K562 (cell line): ENCODE data around the gene CLIP1. TPM values are rescaled to one million over a fixed set of nuclear protein-coding genes. Genes with fewer than 3 reads are reported as not detected.

Experiments
- DMBX1 ChIP-seq: fragments of 250-450 bp; sonication (Bioruptor Pico); IDR thresholded peaks from 2 replicates; pipeline ENCODE4 v1.8.0; 2022; ENCODE audit warnings: inconsistent platforms, mild to moderate bottlenecking, moderate library complexity, borderline replicate concordance
- FIP1L1 ChIP-seq: fragments of 200-400 bp; formaldehyde crosslinking; IDR thresholded peaks from 2 replicates; pipeline ENCODE4 v1.6.1; 2018; ENCODE audit warnings: mild to moderate bottlenecking, low read depth, low read length; ENCODE audit not compliant: poor library complexity, severe bottlenecking
- HDAC2 ChIP-seq: fragments of 450-650 bp; IDR thresholded peaks from 2 replicates; pipeline ENCODE4 v1.6.1; 2016; ENCODE audit warnings: mild to moderate bottlenecking
- HNRNPL ChIP-seq: fragments of 200-400 bp; formaldehyde crosslinking; IDR thresholded peaks from 2 replicates; pipeline ENCODE4 v1.6.1; 2017; ENCODE audit warnings: low read depth, mild to moderate bottlenecking, low read length
- KHSRP ChIP-seq: fragments of 450-650 bp; IDR thresholded peaks from 2 replicates; pipeline ENCODE4 v1.6.1; 2017
- MAFK ChIP-seq: IDR thresholded peaks from 2 replicates; pipeline ENCODE4 v1.6.1; 2011; ENCODE audit warnings: low read length, improper control_type of control experiment
- MAZ ChIP-seq, 2 experiments: fragments of 450-650 bp in 1 of 2; sonication (generic) in 1 of 2; formaldehyde crosslinking; IDR thresholded peaks in 1 of 2; conservative IDR thresholded peaks in 1 of 2; 2 replicates each; pipeline versions ENCODE4 v1.4.0 to v1.5.0; 2020; ENCODE audit warnings: mild to moderate bottlenecking in 1 of 2, missing genetic modification reagents in 1 of 2
- MEF2D ChIP-seq: conservative IDR thresholded peaks from 2 replicates; pipeline ENCODE4 v1.6.1; 2016; ENCODE audit warnings: low read depth, missing genetic modification characterization, missing compliant biosample characterization
- NBN ChIP-seq: fragments of 450-650 bp; IDR thresholded peaks from 2 replicates; pipeline ENCODE4 v1.6.1; 2016; ENCODE audit warnings: low read depth, mild to moderate bottlenecking
- NR2C2 ChIP-seq, 2 experiments: fragments of 200-800 bp in 1 of 2; sonication (Bioruptor generic) in 1 of 2; sonication (generic) in 1 of 2; formaldehyde crosslinking in 1 of 2; IDR thresholded peaks; 2 replicates each; pipeline versions ENCODE4 v1.6.1 to v1.8.0; 2016 to 2022; ENCODE audit warnings: mild to moderate bottlenecking in 1 of 2, missing compliant biosample characterization in 1 of 2, missing genetic modification characterization in 1 of 2, missing genetic modification reagents in 1 of 2
- NUFIP1 ChIP-seq: fragments of 450-650 bp; IDR thresholded peaks from 2 replicates; pipeline ENCODE4 v1.6.1; 2018; ENCODE audit not compliant: partially characterized antibody
- POLR2H ChIP-seq: IDR thresholded peaks from 2 replicates; pipeline ENCODE4 v1.6.1; 2016; ENCODE audit warnings: missing genetic modification characterization, low read depth, mild to moderate bottlenecking, control low read depth, missing compliant biosample characterization, moderate library complexity
- RB1 ChIP-seq: fragments of 450-650 bp; IDR thresholded peaks from 2 replicates; pipeline ENCODE4 v1.6.1; 2017; ENCODE audit warnings: low read depth, mild to moderate bottlenecking
- TSC22D4 ChIP-seq: fragments of 450-650 bp; IDR thresholded peaks from 2 replicates; pipeline ENCODE4 v1.6.1; 2016; ENCODE audit warnings: missing genetic modification characterization, missing biosample characterization, control low read depth
- ZBTB1 ChIP-seq: sonication (generic); formaldehyde crosslinking; IDR thresholded peaks from 2 replicates; pipeline ENCODE4 v1.8.1; 2023; ENCODE audit warnings: missing genetic modification reagents, low read depth, mild to moderate bottlenecking, borderline replicate concordance
- ZBTB11 ChIP-seq, 3 experiments: fragments of 200-800 bp in 1 of 3; fragments of 250-450 bp in 1 of 3; fragments of 450-650 bp in 1 of 3; sonication (Bioruptor Pico) in 1 of 3; sonication (Bioruptor generic) in 1 of 3; formaldehyde crosslinking in 1 of 3; IDR thresholded peaks; 2 replicates each; pipeline versions ENCODE4 v1.6.1 to v1.8.0; 2016 to 2022; ENCODE audit warnings: mild to moderate bottlenecking in 2 of 3, missing genetic modification characterization in 2 of 3, missing compliant biosample characterization in 1 of 3, moderate library complexity in 1 of 3
- ZC3H8 ChIP-seq: fragments of 450-650 bp; IDR thresholded peaks from 2 replicates; pipeline ENCODE4 v1.6.1; 2017
- ZNF134 ChIP-seq: fragments of 250-450 bp; sonication (Bioruptor Pico); conservative IDR thresholded peaks from 2 replicates; pipeline ENCODE4 v1.4.0; 2020
- ZNF143 ChIP-seq: sonication (generic); formaldehyde crosslinking; IDR thresholded peaks from 2 replicates; pipeline ENCODE4 v1.9.0; 2022; ENCODE audit warnings: mild to moderate bottlenecking, missing genetic modification reagents
- ZNF217 ChIP-seq: sonication (generic); formaldehyde crosslinking; IDR thresholded peaks from 2 replicates; pipeline ENCODE4 v1.8.0; 2022; ENCODE audit warnings: mild to moderate bottlenecking, missing genetic modification reagents
- ZNF253 ChIP-seq: fragments of 250-450 bp; sonication (Bioruptor Pico); conservative IDR thresholded peaks from 2 replicates; pipeline ENCODE4 v1.6.1; 2021; ENCODE audit warnings: mild to moderate bottlenecking
- ZNF384 ChIP-seq: IDR thresholded peaks from 2 replicates; pipeline ENCODE4 v1.6.1; 2012; ENCODE audit warnings: low read depth, low read length, improper control_type of control experiment
- ZNF639 ChIP-seq, 2 experiments: fragments of 200-800 bp in 1 of 2; sonication (Bioruptor generic) in 1 of 2; sonication (generic) in 1 of 2; formaldehyde crosslinking in 1 of 2; IDR thresholded peaks in 1 of 2; conservative IDR thresholded peaks in 1 of 2; 2 replicates each; pipeline versions ENCODE4 v1.5.0 to v1.6.1; 2016 to 2020; ENCODE audit warnings: missing compliant biosample characterization in 1 of 2, missing genetic modification characterization in 1 of 2, missing genetic modification reagents in 1 of 2
- polyA plus RNA-seq, 8 experiments: library from polyadenylated mRNA; depleted of rRNA in 4 of 8; stranded (reverse) in 5 of 8; unstranded in 3 of 8; fragments of >200 nt; fragmentation: Nextera tagmentation in 2 of 8; fragmentation: Illumina TruSeq in 1 of 8; extraction: Ambion mirVana in 2 of 8; extraction: Trizol in 1 of 8; gene quantifications; 2 replicates each; pipeline versions ENCODE4 v1.2.1 to v1.2.3, GENCODE V29; 2011 to 2014; ENCODE audit warnings: inconsistent platforms in 1 of 8, missing spikeins in 1 of 8
- total RNA-seq, 7 experiments: library from RNA; depleted of rRNA in 6 of 7; stranded (reverse); fragments of >200 nt in 6 of 7; fragmentation: Illumina TruSeq in 2 of 7; extraction: Trizol in 2 of 7; gene quantifications; 2 replicates each; pipeline versions ENCODE4 v1.2.1 to v1.2.3, GENCODE V29; 2011 to 2021; ENCODE audit warnings: low replicate concordance in 1 of 7

CLIP1 gene
- total and polyA plus RNA-seq, 9 of the 15 experiments (the other 6 are each of a cell fraction or from before 2014, with no cell fraction given): 5.8 to 33.9 (median 27.6) TPM

GRCh38 chr12:122421821-122422729 is at the start of gene CLIP1 (continued):
- TF ChIP-seq ZNF639 (CRISPR knock-in tag; conservative IDR thresholded peaks at IDR 0.05 in 1 of 2, IDR thresholded peaks at IDR 0.05 in 1 of 2): peak in 1 of 2 experiments; percentile 82; a peak in 2 of 4 replicates
- TF ChIP-seq ZNF217 (CRISPR knock-in tag): no peak
- peak; percentile 25 to 75; a peak in 3 of 4 replicates for TF ChIP-seq MAZ (CRISPR knock-in tag; conservative IDR thresholded peaks at IDR 0.05 in 1 of 2, IDR thresholded peaks at IDR 0.05 in 1 of 2)
- TF ChIP-seq NUFIP1: no peak
- TF ChIP-seq NR2C2 (CRISPR knock-in tag; IDR thresholded peaks at IDR 0.05): no peak
- TF ChIP-seq NR2C2 (tag; IDR thresholded peaks at IDR 0.05): peak; percentile 78; the same call in 1 of the 2 replicates
- TF ChIP-seq NBN: no peak
- TF ChIP-seq ZNF134 (CRISPR knock-in tag): no peak
- no peak for TF ChIP-seq TSC22D4 (tag)
- TF ChIP-seq ZBTB1 (CRISPR knock-in tag): peak; percentile 55; the same call in 1 of the 2 replicates
- TF ChIP-seq POLR2H (tag): peak; percentile 46; the same call in 1 of the 2 replicates
- 0 out of 2 replicates have a peak, but pooled peaks have one; percentile 23 for TF ChIP-seq ZNF143 (CRISPR knock-in tag)
- TF ChIP-seq DMBX1 (CRISPR knock-in tag): no peak
- TF ChIP-seq KHSRP: no peak
- TF ChIP-seq ZC3H8: no peak
- TF ChIP-seq HDAC2: peak; percentile 66; the same call in 1 of the 2 replicates
- no peak for TF ChIP-seq ZNF384
- TF ChIP-seq RB1: peak; percentile 61; the same call in 1 of the 2 replicates
- peak in 1 of 3 experiments; percentile 68; a peak in 2 of 6 replicates for TF ChIP-seq ZBTB11 (CRISPR knock-in tag; IDR thresholded peaks at IDR 0.05)
- no peak for TF ChIP-seq ZNF253 (CRISPR knock-in tag)
- TF ChIP-seq HNRNPL: peak; percentile 71; the same call in 1 of the 2 replicates
- TF ChIP-seq MAFK: no peak
- peak; percentile 65 for TF ChIP-seq FIP1L1
- no peak for TF ChIP-seq MEF2D (tag)
